ENCODE measurements around the gene BIRC5.
"Not testable (repeated sequence)": the region's sequence is repeated elsewhere in the genome, so short reads cannot be mapped to it uniquely, and the experiment has no call there.

The BIRC5 gene

DNA sequence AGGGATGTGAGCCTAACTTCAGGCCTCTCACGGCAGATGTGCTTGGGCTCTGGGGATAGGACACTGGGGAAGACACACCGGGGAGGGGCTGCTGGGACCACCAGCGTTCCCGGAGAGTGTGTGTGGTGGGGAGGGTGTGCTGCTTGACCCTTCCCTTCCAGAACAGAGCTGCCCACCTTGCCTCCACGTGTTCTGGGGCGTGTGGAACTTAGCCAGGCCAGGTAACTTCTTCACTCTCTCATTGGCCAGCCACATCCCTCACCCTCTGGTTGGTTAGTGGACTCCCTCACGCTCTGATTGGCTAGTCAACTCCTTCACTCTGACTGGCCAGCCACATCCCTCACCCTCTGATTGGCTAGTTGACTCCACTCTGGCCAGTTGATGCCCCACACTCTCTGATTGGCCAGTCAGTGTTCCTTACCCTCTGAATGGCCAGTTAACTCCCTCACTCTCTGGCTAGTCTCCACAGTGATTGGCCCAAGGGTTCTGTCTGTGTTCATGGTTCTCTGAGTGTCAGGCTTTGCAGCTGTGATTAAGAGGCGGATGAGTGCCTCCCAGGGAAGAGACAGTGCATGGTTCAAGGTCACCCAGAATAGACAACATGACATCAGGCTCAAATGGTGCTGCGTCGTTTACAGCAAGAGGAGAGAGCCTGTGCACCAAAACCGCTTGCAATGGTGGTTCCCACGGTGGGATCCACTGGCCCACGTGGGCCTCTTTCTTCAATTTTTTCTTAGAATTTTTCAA, 27.4 kb downstream of the BIRC5 start:
- DNase-seq, result no peak

DNA sequence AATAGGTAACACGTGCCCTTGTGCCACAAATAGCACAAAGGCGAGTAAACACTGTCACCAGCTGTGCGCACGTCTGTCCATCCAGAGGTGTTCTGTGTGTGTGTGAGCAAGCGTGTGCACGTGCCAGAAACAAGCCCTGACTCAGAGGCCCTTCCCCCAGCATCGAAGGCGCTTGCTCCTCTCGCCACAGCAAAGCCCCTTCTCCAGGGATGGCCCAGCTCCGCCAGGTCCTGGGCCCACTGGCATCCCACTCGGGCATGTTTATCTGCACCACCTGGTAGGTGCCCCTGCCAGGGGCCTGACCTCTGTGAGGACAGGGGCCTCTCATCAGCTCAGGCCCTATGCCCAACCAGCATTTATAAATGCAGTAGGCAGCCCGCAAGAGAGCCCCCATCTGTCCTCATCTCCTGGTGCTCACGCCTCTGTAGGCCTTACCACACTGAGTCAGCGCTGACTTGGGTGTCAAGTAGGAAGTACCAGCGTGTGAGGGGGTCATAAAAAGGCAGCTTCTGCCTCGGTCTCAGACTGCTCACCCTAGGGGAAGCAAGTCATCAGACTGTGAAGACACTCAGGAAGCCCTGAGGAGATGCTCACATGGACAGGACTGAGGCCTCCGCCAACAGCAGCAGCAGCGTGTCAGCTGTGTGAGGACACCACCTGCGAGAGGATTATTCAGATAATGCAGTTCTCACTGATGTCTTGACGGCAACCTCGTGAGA, 28.1 kb downstream of the BIRC5 start:
- DNase-seq, result no peak

DNA sequence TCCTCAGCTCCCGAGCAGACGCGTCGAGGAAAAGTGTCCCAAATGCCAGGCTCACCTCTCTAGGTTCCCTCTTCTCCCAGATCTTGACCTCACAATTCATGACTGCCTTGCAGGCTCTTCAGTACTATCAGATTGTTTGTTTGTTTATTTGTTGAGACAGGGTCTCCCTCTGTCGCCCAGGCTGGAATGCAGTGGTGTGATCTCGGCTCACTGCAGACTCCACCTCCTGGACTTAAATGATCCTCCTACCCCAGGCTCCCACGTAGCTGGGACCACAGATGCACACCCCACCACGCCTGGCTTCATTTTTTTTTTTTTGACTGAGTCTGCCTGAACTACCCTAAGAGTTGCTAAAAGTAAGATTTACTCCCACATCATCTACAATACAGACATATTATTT, 33.3 kb downstream of the BIRC5 start:
- DNase-seq, result no peak

- no peak for DNase-seq
Observed at GRCh38 chr17:78248051-78248914, 34.2 kb downstream of the BIRC5 start.

DNA sequence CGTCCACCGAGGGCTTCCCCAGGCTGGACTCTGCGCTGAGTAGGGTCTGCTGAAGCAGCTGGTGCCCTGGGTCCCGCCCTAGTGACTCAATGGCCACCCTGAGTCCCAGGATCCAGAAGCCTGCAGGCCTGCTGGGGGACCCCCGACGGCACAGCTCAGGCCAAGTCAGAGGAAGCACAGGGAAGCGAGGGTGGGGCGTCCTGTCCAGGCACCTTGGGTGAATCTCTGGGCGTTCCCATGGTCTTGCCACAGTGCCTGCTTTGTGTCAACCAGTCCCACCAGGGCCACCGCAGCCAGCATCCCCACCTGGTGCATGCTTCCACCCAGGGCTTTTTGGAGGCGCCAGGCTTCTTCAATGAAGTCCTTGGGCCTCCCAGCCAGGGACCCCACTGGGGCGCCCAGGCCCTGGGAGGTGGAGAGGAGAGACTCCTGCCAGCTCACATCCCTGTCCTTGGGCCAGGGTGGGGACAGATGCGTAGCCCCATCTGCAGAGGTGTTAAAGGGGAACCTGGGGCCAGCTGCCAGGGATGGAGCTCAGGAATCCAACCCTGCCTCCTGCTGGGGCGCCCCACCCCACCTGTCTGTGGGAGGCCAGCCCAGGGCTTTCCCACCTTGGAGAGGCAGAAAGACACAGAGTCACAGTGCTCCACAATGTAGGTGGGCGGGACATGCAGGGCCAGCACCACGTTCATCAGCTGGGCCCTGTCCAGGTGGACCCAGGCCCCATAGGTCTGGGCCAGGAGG, 35.2 kb downstream of the BIRC5 start:
- DNase-seq, result no peak

DNA sequence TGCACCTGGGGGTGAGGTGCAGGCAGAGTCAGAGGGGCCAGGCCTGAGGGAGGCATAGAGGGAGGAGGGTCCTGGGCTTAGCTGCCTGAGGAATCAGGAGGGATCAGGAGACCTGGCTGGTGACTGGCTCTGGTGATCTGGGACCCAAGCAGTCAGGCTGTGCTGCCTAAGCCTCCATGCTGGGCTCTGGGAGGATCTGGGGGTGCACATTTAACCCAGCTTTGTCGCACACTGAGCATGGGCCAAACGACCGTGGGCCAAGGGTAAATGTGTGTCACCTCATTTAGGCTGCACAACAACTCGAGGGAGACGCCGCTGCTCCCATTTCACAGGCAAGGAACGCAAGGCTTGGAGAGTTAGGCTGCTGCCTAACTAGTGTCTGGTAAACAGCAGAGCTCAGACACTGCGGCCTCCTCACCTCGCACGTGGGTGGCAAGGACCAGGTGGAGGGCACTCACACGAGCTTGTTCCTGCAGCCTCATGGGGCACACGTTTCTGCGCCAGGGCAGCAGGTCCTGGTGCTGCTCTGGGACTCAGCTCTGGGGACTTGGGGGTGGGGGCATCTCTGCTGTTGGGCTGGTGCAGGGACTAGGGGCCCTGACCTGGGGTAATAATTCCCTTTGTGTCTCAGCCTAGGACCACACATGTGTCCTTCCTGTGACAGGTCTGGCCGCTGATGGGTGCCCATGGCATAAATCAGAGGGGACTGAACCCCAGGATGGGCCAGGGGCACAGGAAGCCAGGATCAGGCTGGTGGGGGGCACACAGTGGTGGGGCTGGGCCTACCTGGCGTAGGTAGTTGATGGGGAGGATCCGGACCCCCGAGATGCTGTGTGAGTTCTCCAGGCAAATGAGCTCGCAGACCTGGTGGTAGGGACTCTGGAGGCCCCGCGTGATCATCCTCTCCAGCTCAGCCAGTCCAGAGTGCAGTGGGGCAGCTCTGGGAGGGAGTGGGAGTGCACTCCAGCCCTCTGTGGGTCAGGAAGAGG, 36.1 kb downstream of the BIRC5 start:
- DNase-seq, result no peak

- DNase-seq, result peak; percentile 95
Observed at GRCh38 chr17:78250891-78251772, 37.1 kb downstream of the BIRC5 start.

- no peak for DNase-seq
Observed at GRCh38 chr17:78251773-78252103, 37.7 kb downstream of the BIRC5 start.

- no peak for DNase-seq
Observed at GRCh38 chr17:78252111-78252634, 38.1 kb downstream of the BIRC5 start.

GRCh38 chr17:78252701-78253635, 38.9 kb downstream of the BIRC5 start:
- no peak for DNase-seq

GRCh38 chr17:78253636-78253945, 39.5 kb downstream of the BIRC5 start:
- DNase-seq, result not testable (repeated sequence)

- DNase-seq, result peak; percentile 89
Observed at GRCh38 chr17:78253946-78254672, 40.1 kb downstream of the BIRC5 start.

DNA sequence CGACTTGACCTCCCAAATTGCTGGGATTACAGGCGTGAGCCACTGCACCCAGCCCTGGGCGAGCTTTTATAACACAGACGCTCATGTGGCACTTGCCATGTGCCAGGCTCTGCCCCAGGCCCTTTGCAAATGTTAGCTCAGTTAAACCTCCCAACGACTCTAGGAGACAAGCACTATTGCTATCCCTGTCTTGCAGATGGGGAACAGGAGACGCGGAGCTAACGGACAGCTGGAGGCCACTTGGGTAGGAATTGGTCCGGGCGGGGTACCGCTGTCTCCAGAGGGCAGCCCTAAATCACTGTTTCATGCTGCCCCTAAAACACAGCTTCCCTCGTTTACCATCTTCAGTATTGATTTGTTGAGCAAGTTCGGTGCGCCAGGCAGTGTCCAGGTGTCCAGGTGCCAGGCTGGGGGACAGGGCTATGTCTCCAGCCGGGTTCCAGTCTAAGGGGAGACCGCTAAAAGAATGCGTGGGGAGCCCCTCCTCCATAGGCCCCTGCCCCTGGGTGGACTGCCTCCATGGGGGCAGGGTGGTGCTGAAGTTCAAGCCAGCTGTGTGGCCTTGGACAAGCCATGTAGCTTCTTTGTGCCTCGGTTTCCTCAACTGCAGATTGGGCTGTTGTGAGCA, 41.1 kb downstream of the BIRC5 start:
- no peak for DNase-seq

- no peak for DNase-seq
Observed at GRCh38 chr17:78255953-78256706, 42.1 kb downstream of the BIRC5 start.

DNA sequence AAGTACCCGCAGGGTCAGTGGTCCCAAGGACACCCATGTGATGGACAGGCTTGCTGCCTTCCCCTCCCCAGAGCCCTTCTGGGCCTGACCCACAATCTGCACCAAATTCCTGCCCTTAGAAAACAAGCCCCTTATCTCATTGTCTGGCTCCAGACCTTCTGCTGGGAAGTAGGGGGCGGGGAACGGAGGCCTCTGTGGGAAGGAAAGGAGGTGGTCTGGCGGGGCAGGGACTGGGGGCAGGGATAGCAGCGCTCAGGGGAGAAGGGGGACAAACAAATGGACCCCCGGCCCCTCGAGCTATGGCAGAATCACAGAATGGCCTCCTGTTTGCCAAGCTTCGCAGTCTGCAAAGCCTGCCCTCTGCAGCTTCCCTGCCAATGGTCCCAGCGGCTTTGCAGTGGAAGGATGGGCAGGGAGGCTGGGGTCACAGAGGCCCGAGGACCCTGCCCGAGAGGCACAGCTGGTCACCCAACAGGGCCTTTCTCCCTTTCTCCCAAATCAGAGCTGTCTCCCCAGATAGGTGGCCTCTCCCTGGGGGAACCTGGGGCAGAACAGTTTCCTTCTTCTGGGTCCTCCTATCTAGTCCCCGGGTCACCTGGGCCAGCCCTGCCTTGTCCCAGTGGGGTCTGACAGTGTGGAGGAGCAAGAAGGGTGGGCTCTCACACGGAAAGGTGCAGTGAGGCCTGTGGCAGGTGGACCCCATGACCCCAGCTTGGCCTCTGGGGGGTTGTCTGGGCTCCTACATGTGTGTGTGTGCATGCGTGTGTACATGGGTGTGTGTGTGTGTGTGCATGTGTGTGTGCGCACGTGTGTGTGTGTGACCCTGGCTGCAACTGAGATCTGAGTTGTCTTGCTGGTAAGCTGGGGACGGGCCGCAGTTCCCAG, 42.9 kb downstream of the BIRC5 start:
- no peak for DNase-seq

DNA sequence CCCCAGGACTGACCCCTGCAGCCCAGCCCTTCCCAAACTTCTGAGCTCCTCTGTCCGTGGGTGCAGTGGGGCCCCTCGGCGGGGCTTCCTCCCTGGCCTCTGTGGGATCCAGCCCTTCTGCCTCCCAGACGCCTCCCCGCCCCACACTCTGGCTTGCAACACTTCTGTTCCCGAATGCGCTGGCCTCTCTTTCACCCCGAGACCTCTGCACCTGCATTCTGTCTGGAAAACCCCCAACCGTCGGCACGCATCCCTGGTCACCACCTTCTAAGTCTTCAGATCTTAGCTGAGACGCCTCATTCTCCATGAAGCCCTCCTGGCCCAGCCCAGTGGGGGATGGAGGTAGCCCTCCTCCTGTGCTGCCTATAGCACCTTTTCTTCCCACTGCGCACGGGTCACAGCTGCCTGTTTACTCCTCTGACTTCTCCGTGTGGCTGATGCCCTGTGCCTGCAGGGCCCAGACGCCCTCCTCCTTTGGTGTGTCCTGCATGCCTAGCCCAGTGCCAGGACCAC, 43.8 kb downstream of the BIRC5 start:
- no peak for DNase-seq

Measured in 8988T (cell line).